ENCODE data around the gene ADAM12. TPM values are rescaled to one million over a fixed set of nuclear protein-coding genes. Genes with fewer than 3 reads are reported as not detected.

ADAM12 gene
- total RNA-seq, 2 experiments from 2014 or later, result 0.60 to 1.6 TPM

DNA sequence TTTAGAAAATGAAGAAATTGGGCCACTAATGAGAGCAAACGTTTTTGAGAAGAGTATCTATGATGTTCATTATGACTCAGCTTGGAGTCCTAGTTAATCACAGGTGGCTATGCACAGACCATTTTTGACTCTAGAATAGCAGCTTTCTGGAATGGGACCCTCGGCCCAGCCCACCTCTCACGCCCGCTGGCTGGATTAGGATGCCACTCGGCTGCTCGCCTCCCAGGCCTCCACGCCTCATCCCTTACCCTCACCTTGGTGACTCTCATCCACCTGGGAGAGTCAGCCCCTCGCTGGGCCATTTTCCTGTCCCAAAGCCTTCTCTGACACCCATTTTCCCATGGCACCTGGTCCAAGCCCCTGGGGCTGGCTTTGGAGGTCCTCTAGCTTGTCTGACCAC, 173.6 kb downstream of the ADAM12 start:
- Mint-ChIP-seq H3K27me3 (ENCODE audit: low read depth) (no peaks in the 10 kb centered on the region), H3K36me3 (ENCODE audit: low read depth) (no peaks in the 10 kb centered on the region), H3K27ac (no peak overlapping the region), H3K4me3 (no peak overlapping the region), H3K9me3 (ENCODE audit: insufficient read depth) (no peaks in the 10 kb centered on the region), H3K4me1 (ENCODE audit: low read depth) (no peaks in the 10 kb centered on the region)
- no peak for DNase-seq
- ChIA-PET CTCF (no interaction called here), POLR2A (no interaction called here)
- ATAC-seq, result no peak

DNA sequence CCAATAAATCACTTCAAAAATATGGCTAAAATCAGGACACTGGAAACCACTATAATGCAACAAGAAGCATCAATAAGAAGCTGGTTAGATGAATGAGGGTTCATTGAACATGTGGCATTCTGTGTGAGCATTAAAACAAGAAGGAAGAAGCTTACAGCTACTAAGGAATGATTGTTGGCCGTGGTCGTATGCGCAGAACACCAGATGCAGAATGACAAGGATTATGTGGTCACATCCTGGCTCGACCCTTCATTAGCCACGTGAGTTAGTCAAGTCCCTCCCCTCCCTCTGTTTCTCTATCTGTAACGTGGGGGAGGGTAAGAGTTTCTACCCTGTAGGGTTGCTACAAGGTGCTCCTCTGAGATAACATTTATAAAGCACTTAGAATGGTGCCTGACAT, 174.3 kb downstream of the ADAM12 start:
- no peaks in the 10 kb centered on the region for H3K27me3 Mint-ChIP-seq (ENCODE audit: low read depth)
- ChIA-PET POLR2A (no interaction called here), CTCF (interaction anchor here (1.2 kb wide), 1 partner anchor 14 kb away, joined by 3 read pairs; no protein-coding TSS in a partner anchor)
- no peaks in the 10 kb centered on the region for H3K4me1 Mint-ChIP-seq (ENCODE audit: low read depth)
- H3K27ac Mint-ChIP-seq, result no peak overlapping the region
- ATAC-seq (no peak), DNase-seq (no peak)
- no peak overlapping the region for H3K4me3 Mint-ChIP-seq
- no peaks in the 10 kb centered on the region for H3K9me3 Mint-ChIP-seq (ENCODE audit: insufficient read depth)
- H3K36me3 Mint-ChIP-seq (ENCODE audit: low read depth), result no peaks in the 10 kb centered on the region

- Mint-ChIP-seq H3K9me3 (ENCODE audit: insufficient read depth) (no peaks in the 10 kb centered on the region), H3K36me3 (ENCODE audit: low read depth) (no peaks in the 10 kb centered on the region), H3K27ac (no peak overlapping the region), H3K4me1 (ENCODE audit: low read depth) (no peaks in the 10 kb centered on the region), H3K27me3 (ENCODE audit: low read depth) (no peaks in the 10 kb centered on the region), H3K4me3 (no peak overlapping the region)
- DNase-seq, result no peak
- ChIA-PET CTCF (interaction anchor here (1.2 kb wide), 1 partner anchor 15 kb away, joined by 3 read pairs; no protein-coding TSS in a partner anchor), POLR2A (no interaction called here)
- no peak for ATAC-seq
These were observed 175.5 kb downstream of the ADAM12 start for GRCh38 chr10:126212738-126213137.

DNA sequence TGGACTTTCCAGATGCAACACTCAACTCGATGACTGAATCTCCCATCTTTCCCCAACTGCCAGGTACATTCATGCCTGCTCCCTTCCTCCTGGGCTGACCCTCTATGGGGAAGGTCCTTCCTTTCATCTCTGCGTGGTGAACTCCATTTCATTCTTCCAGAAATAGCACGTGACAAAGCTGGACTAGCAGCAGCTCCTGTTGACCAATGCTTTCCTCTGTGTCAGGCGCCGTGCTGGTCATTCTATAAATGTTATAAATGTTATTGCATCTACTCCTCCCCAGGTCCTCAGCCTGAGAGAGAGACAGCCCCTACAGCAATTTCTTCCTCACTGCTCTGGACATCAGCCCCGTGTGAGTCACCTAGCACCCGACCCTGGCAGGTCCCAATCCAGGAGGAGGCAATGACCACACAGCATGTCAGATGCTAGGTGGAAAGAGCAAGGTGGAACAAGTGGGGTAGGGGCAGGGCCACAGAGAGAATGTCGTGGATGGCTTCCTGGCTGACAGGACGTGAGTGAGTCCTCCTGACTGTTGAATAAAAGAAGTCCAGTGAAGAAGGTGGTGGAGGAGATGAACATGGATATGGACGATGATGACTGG, 178.1 kb downstream of the ADAM12 start:
- ATAC-seq, result no peak
- H3K27me3 Mint-ChIP-seq (ENCODE audit: low read depth), result no peaks in the 10 kb centered on the region
- no peaks in the 10 kb centered on the region for H3K36me3 Mint-ChIP-seq (ENCODE audit: low read depth)
- H3K4me3 Mint-ChIP-seq, result no peak overlapping the region
- no peak for DNase-seq
- no peaks in the 10 kb centered on the region for H3K9me3 Mint-ChIP-seq (ENCODE audit: insufficient read depth)
- no peak overlapping the region for H3K27ac Mint-ChIP-seq
- CTCF ChIA-PET, result no interaction called here
- H3K4me1 Mint-ChIP-seq (ENCODE audit: low read depth), result no peaks in the 10 kb centered on the region
- POLR2A ChIA-PET, result no interaction called here

GRCh38 chr10:126209451-126209850, 178.8 kb downstream of the ADAM12 start:
- ChIA-PET CTCF (no interaction called here), POLR2A (no interaction called here)
- no peaks in the 10 kb centered on the region for H3K36me3 Mint-ChIP-seq (ENCODE audit: low read depth)
- no peaks in the 10 kb centered on the region for H3K9me3 Mint-ChIP-seq (ENCODE audit: insufficient read depth)
- H3K4me1 Mint-ChIP-seq (ENCODE audit: low read depth), result no peaks in the 10 kb centered on the region
- no peaks in the 10 kb centered on the region for H3K27me3 Mint-ChIP-seq (ENCODE audit: low read depth)
- ATAC-seq, result no peak
- H3K27ac Mint-ChIP-seq, result no peak overlapping the region
- H3K4me3 Mint-ChIP-seq, result no peak overlapping the region
- DNase-seq, result no peak

- Mint-ChIP-seq H3K9me3 (ENCODE audit: insufficient read depth) (no peaks in the 10 kb centered on the region), H3K27me3 (ENCODE audit: low read depth) (no peaks in the 10 kb centered on the region), H3K4me1 (ENCODE audit: low read depth) (no peaks in the 10 kb centered on the region), H3K4me3 (no peak overlapping the region), H3K36me3 (ENCODE audit: low read depth) (no peaks in the 10 kb centered on the region), H3K27ac (no peak overlapping the region)
- DNase-seq (no peak), ATAC-seq (no peak)
- ChIA-PET POLR2A (no interaction called here), CTCF (no interaction called here)
These were observed 179.5 kb downstream of the ADAM12 start for GRCh38 chr10:126208726-126209302.

GRCh38 chr10:126207851-126208250, 180.4 kb downstream of the ADAM12 start:
- Mint-ChIP-seq H3K36me3 (ENCODE audit: low read depth) (no peaks in the 10 kb centered on the region), H3K9me3 (ENCODE audit: insufficient read depth) (no peaks in the 10 kb centered on the region), H3K27me3 (ENCODE audit: low read depth) (no peaks in the 10 kb centered on the region), H3K4me3 (no peak overlapping the region), H3K27ac (no peak overlapping the region), H3K4me1 (ENCODE audit: low read depth) (no peaks in the 10 kb centered on the region)
- DNase-seq, result no peak
- ChIA-PET POLR2A (no interaction called here), CTCF (no interaction called here)
- ATAC-seq, result no peak

- H3K9me3 Mint-ChIP-seq (ENCODE audit: insufficient read depth), result no peaks in the 10 kb centered on the region
- no peak overlapping the region for H3K27ac Mint-ChIP-seq
- H3K27me3 Mint-ChIP-seq (ENCODE audit: low read depth), result no peaks in the 10 kb centered on the region
- CTCF ChIA-PET, result no interaction called here
- ATAC-seq (no peak), DNase-seq (no peak)
- H3K4me3 Mint-ChIP-seq, result no peak overlapping the region
- POLR2A ChIA-PET, result interaction anchor here (0.6 kb wide), 1 partner anchor 1856 kb away, joined by 3 read pairs; no protein-coding TSS in a partner anchor
- H3K4me1 Mint-ChIP-seq (ENCODE audit: low read depth), result no peaks in the 10 kb centered on the region
- H3K36me3 Mint-ChIP-seq (ENCODE audit: low read depth), result no peaks in the 10 kb centered on the region
These were observed 180.9 kb downstream of the ADAM12 start for GRCh38 chr10:126207313-126207771.

GRCh38 chr10:126205486-126206205, 182.6 kb downstream of the ADAM12 start:
- ChIA-PET CTCF (no interaction called here), POLR2A (no interaction called here)
- Mint-ChIP-seq H3K4me3 (no peak overlapping the region), H3K9me3 (ENCODE audit: insufficient read depth) (peaks cover 3% of the 10 kb centered on the region), H3K4me1 (ENCODE audit: low read depth) (no peaks in the 10 kb centered on the region), H3K27ac (no peak overlapping the region), H3K27me3 (ENCODE audit: low read depth) (no peaks in the 10 kb centered on the region), H3K36me3 (ENCODE audit: low read depth) (no peaks in the 10 kb centered on the region)
- DNase-seq, result no peak
- ATAC-seq, result no peak

DNA sequence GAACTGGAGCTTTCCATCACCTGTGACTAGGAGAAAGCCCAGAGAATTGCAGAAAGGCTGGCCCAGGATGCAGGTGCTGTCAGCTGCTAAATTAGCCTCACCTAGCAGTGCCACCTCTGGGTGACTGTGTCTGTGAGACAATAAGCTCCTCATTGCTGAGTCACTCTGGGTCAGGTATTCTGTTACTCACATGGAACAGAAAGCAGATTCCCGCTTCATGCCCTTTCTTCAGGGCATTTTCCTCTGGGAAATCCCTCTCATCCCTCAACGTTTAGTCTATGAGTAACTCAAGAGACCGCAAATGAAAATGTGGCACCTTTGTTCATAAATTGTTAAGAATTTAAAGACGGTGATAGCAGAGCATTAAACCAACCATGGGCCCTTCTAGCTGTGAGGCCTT, 184.0 kb downstream of the ADAM12 start:
- CTCF ChIA-PET, result no interaction called here
- Mint-ChIP-seq H3K36me3 (ENCODE audit: low read depth) (no peaks in the 10 kb centered on the region), H3K4me1 (ENCODE audit: low read depth) (no peaks in the 10 kb centered on the region), H3K27ac (no peak overlapping the region), H3K9me3 (ENCODE audit: insufficient read depth) (peaks cover 5% of the 10 kb centered on the region), H3K27me3 (ENCODE audit: low read depth) (no peaks in the 10 kb centered on the region), H3K4me3 (no peak overlapping the region)
- POLR2A ChIA-PET, result no interaction called here
- no peak for ATAC-seq
- no peak for DNase-seq

GRCh38 chr10:126203746-126204145, 184.5 kb downstream of the ADAM12 start:
- Mint-ChIP-seq H3K9me3 (ENCODE audit: insufficient read depth) (peaks cover 5% of the 10 kb centered on the region), H3K27me3 (ENCODE audit: low read depth) (no peaks in the 10 kb centered on the region), H3K4me3 (no peak overlapping the region), H3K27ac (no peak overlapping the region), H3K36me3 (ENCODE audit: low read depth) (no peaks in the 10 kb centered on the region), H3K4me1 (ENCODE audit: low read depth) (no peaks in the 10 kb centered on the region)
- ChIA-PET POLR2A (no interaction called here), CTCF (no interaction called here)
- DNase-seq (no peak), ATAC-seq (no peak)

GRCh38 chr10:126201603-126202002, 186.7 kb downstream of the ADAM12 start:
- Mint-ChIP-seq H3K4me3 (no peak overlapping the region), H3K9me3 (ENCODE audit: insufficient read depth) (peaks cover 5% of the 10 kb centered on the region), H3K36me3 (ENCODE audit: low read depth) (no peaks in the 10 kb centered on the region), H3K27me3 (ENCODE audit: low read depth) (no peaks in the 10 kb centered on the region), H3K4me1 (ENCODE audit: low read depth) (no peaks in the 10 kb centered on the region), H3K27ac (no peak overlapping the region)
- POLR2A ChIA-PET, result no interaction called here
- no peak for DNase-seq
- no peak for ATAC-seq
- CTCF ChIA-PET, result no interaction called here

Data from activated CD8-positive, alpha-beta T cell treated with anti-CD3 and anti-CD28 coated beads, Interleukin-2, amount 10 ng/mL, durations not matched to agents 7 days and 5 days (primary cell).